B cell (primary cell): ENCODE data around the gene DCLK1. TPM values are rescaled to one million over a fixed set of nuclear protein-coding genes. Genes with fewer than 3 reads are reported as not detected.

ENCODE experiments used
- ATAC-seq: fragments of 200-7000 bp; cut with Tn5 transposase; one replicate; pipeline ENCODE4 v1.10.0; 2021; ENCODE audit warnings: low read depth, mild to moderate bottlenecking, moderate number of reproducible peaks, moderate library complexity
- CTCF ChIA-PET: fragments of 350-600 bp; sonication (Branson Sonifier 250); formaldehyde crosslinking; loops from one replicate; lab custom pipeline; 2021; ENCODE audit warnings: antibody characterized with exemption, inconsistent platforms; lab: Charles Lee
- POLR2A ChIA-PET: fragments of 350-600 bp; sonication (Branson Sonifier 250); formaldehyde crosslinking; loops from one replicate; lab custom pipeline; 2021; ENCODE audit warnings: antibody characterized with exemption; lab: Charles Lee
- DNase-seq: peaks from one replicate; pipeline ENCODE4 v3.0.0; 2013
- H2AFZ ChIP-seq: 2 replicates; pipeline ENCODE4 v1.6.1; 2012; ENCODE audit warnings: mild to moderate bottlenecking, low read depth, low read length; ENCODE audit not compliant: insufficient read depth, poor library complexity, severe bottlenecking
- H3K27ac ChIP-seq, 2 donors: 1 replicate in 1 of 2; 2 replicates in 1 of 2; pipeline ENCODE4 v1.5.1; 2012 to 2013; ENCODE audit warnings: low read length in 2 of 2, mild to moderate bottlenecking in 2 of 2, moderate library complexity in 1 of 2
- H3K27me3 ChIP-seq, 4 experiments: fragments of 200-600 bp in 1 of 4; sonication (generic) in 1 of 4; replicated peaks in 1 of 4; 1 replicate in 2 of 4; 2 replicates in 2 of 4; pipeline versions ENCODE4 v1.6.1 to v1.7.0; 2013 to 2016; ENCODE audit warnings: low read length in 3 of 4, mild to moderate bottlenecking in 2 of 4, mixed read lengths in 1 of 4, moderate library complexity in 1 of 4; ENCODE audit not compliant: insufficient read depth in 4 of 4, control insufficient read depth in 3 of 4; ENCODE audit errors: control extremely low read depth in 1 of 4
- H3K36me3 ChIP-seq, 2 experiments: replicated peaks in 1 of 2; 1 replicate in 1 of 2; 2 replicates in 1 of 2; pipeline versions ENCODE4 v1.6.1 to v1.7.1; 2013; ENCODE audit warnings: low read length in 1 of 2; ENCODE audit not compliant: insufficient read depth in 2 of 2, control insufficient read depth in 1 of 2; ENCODE audit errors: control extremely low read depth in 1 of 2, extremely low read depth in 1 of 2
- H3K4me1 ChIP-seq, 2 donors: fragments of 200-600 bp in 1 of 2; sonication (generic) in 1 of 2; 1 replicate in 1 of 2; 2 replicates in 1 of 2; pipeline versions ENCODE4 v1.5.1 to v1.6.1; 2013 to 2017; ENCODE audit warnings: low read length in 2 of 2; ENCODE audit not compliant: control insufficient read depth in 2 of 2, insufficient read depth in 2 of 2
- H3K4me2 ChIP-seq: replicated peaks from 2 replicates; pipeline ENCODE3; 2012; ENCODE audit warnings: mild to moderate bottlenecking, low read depth, low read length; ENCODE audit not compliant: poor library complexity, severe bottlenecking
- H3K4me3 ChIP-seq, 5 experiments: fragments of 200-600 bp in 1 of 5; sonication (generic) in 1 of 5; 1 replicate in 3 of 5; 2 replicates in 2 of 5; pipeline versions ENCODE4 v1.5.1 to v1.7.0; 2011 to 2016; ENCODE audit warnings: low read length in 4 of 5, mild to moderate bottlenecking in 4 of 5, low read depth in 2 of 5, control low read depth in 1 of 5, moderate library complexity in 1 of 5; ENCODE audit not compliant: insufficient read depth in 1 of 5; ENCODE audit errors: control extremely low read depth in 1 of 5, extremely low read depth in 1 of 5
- H3K79me2 ChIP-seq: fragments of 200-600 bp; sonication (generic); one replicate; pipeline ENCODE4 v1.6.0; 2016; ENCODE audit warnings: low read length; ENCODE audit not compliant: control insufficient read depth, insufficient read depth
- H3K9ac ChIP-seq: fragments of 200-600 bp; sonication (generic); 2 replicates; pipeline ENCODE4 v1.6.1; 2017; ENCODE audit warnings: mild to moderate bottlenecking, low read length, moderate library complexity
- H3K9me3 ChIP-seq, 3 donors: one replicate each; pipeline versions ENCODE4 v1.6.1 to v1.7.1; 2013; ENCODE audit warnings: low read length in 2 of 3; ENCODE audit not compliant: control insufficient read depth in 2 of 3, insufficient read depth in 1 of 3; ENCODE audit errors: control extremely low read depth in 1 of 3
- H4K20me1 ChIP-seq: 2 replicates; pipeline ENCODE4 v1.6.0; 2012; ENCODE audit warnings: mild to moderate bottlenecking, low read length; ENCODE audit not compliant: insufficient read depth, control insufficient read depth, poor library complexity, severe bottlenecking
- H3K27ac Mint-ChIP-seq: one replicate; pipeline ENCODE4 v1.8.0; 2021; ENCODE audit warnings: mixed read lengths
- H3K27me3 Mint-ChIP-seq: one replicate; pipeline ENCODE4 v1.8.0; 2021; ENCODE audit warnings: mixed read lengths
- H3K4me1 Mint-ChIP-seq: one replicate; pipeline ENCODE4 v1.8.0; 2021; ENCODE audit warnings: mixed read lengths
- H3K4me3 Mint-ChIP-seq: one replicate; pipeline ENCODE4 v1.8.0; 2021; ENCODE audit warnings: mixed read lengths
- H3K9me3 Mint-ChIP-seq: one replicate; pipeline ENCODE4 v1.8.0; 2022; ENCODE audit warnings: mixed read lengths; ENCODE audit not compliant: insufficient read depth
- EZH2 ChIP-seq: IDR thresholded peaks from 2 replicates; pipeline ENCODE4 v1.6.1; 2012; ENCODE audit warnings: borderline replicate concordance, low read depth, mild to moderate bottlenecking, moderate library complexity, low read length; ENCODE audit not compliant: insufficient read depth, poor library complexity, severe bottlenecking
- WGBS: methylation state at CpG from one replicate; pipeline ENCODE4 v1.1.5; 2013; ENCODE audit warnings: missing lambda C conversion rate; ENCODE audit not compliant: insufficient coverage; 5-methylcytosine and 5-hydroxymethylcytosine counted together
- intact Hi-C: fragments of 100-400 bp; cut with micrococcal nuclease; formaldehyde crosslinking; loops from one replicate; pipeline ENCODE4 v1.10.0; 2022
- polyA plus RNA-seq: library from polyadenylated mRNA; depleted of rRNA; stranded (reverse); fragments of >200 nt; gene quantifications from 2 replicates; pipeline ENCODE4 v1.2.3, GENCODE V29; 2012
- total RNA-seq, 2 donors: library from RNA; stranded (reverse); fragments of 120-200 nt in 1 of 2; gene quantifications; 1 replicate in 1 of 2; 2 replicates in 1 of 2; pipeline versions ENCODE4 v1.2.3 to v1.2.4, GENCODE V29; 2013 to 2022
- TF ChIP-seq, protein P1 (sequence below): fragments of 200-600 bp; IDR thresholded peaks from one replicate; pipeline ENCODE4 v1.8.0; 2022; ENCODE audit warnings: antibody characterized with exemption, mild to moderate bottlenecking

The DCLK1 gene
- total and polyA plus RNA-seq, 2 donors (not counting 1 experiment from before 2014, with no cell fraction given) = not detected

DNA sequence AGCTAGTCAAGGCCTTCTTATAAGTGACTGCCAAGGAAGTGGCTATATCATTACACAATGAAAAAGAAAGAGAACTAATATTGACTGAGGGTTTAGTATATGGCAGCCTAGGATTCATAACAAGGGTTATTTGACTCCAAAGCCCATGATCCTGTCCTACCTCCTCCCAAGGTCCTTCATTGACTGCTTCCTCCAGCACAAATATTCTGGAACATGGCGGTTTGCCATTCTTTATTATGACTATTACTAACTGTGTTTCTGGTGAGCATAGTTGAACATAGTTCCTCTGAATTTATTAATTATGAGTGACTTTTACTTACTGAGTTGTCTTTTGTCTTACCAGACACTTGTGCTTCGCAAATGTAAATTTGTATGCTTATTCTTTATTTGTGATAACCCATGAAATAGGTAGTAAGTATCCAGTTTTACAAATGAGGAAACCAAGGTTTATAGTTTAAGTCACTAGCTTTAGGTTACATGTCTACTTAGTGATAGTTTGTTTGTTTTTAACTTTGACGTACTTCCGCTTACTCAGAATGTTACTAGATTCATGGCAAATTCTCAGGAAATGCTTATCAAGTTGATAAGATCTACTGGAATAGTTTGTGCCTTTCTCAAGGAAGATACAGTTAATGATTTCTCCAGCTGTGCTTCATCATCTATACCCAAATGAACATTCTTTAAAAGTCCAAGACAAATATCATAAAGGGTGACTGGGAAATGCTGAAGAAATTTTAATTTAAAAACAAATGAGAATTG is 15.5 kb upstream of the DCLK1 start:
- no peak overlapping the region for H3K4me3 ChIP-seq
- no CpG with 5 or more reads among the region's 4 CpGs for WGBS
- no peak for DNase-seq
- no peak overlapping the region for H3K4me2 ChIP-seq
- ChIA-PET POLR2A (no interaction called here), CTCF (no interaction called here)
- Mint-ChIP-seq H3K4me3 (no peak overlapping the region), H3K27ac (no peak overlapping the region), H3K27me3 (no peaks in the 10 kb centered on the region), H3K4me1 (no peaks in the 10 kb centered on the region), H3K9me3 (no peaks in the 10 kb centered on the region)
- no peak overlapping the region for H3K9ac ChIP-seq
- H3K4me1 ChIP-seq = no peaks in the 10 kb centered on the region
- no peaks in the 10 kb centered on the region for H3K36me3 ChIP-seq
- no peaks in the 10 kb centered on the region for H3K9me3 ChIP-seq
- H4K20me1 ChIP-seq = no peaks in the 10 kb centered on the region
- no peaks in the 10 kb centered on the region for H3K27me3 ChIP-seq
- TF ChIP-seq EZH2 = no peak
- TF ChIP-seq, protein P1, sequence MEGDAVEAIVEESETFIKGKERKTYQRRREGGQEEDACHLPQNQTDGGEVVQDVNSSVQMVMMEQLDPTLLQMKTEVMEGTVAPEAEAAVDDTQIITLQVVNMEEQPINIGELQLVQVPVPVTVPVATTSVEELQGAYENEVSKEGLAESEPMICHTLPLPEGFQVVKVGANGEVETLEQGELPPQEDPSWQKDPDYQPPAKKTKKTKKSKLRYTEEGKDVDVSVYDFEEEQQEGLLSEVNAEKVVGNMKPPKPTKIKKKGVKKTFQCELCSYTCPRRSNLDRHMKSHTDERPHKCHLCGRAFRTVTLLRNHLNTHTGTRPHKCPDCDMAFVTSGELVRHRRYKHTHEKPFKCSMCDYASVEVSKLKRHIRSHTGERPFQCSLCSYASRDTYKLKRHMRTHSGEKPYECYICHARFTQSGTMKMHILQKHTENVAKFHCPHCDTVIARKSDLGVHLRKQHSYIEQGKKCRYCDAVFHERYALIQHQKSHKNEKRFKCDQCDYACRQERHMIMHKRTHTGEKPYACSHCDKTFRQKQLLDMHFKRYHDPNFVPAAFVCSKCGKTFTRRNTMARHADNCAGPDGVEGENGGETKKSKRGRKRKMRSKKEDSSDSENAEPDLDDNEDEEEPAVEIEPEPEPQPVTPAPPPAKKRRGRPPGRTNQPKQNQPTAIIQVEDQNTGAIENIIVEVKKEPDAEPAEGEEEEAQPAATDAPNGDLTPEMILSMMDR = no peak
- H2AFZ ChIP-seq = no peak overlapping the region
- H3K27ac ChIP-seq = no peak overlapping the region
- H3K79me2 ChIP-seq = no peaks in the 10 kb centered on the region
- intact Hi-C loops = no loop called here
- no peak for ATAC-seq

DNA sequence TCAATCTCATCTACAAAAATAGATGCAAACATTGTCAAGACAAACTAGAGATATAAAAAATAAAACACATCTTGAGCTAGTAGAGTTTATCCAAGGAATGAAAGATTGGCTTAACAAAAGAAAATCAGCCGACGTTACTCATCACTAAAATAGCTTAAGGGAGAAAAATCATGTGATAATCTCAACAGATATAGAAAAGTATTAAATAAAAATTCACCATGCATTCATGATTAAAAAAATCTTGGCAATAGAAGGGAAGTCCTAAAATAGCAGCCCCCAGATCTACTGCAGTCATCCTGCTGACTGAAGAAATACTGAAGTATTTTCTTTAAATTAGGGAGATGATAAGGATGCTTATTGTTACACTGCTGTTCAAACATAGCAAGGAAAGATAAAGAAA is 12.6 kb upstream of the DCLK1 start:
- no peak for ATAC-seq
- H3K27ac ChIP-seq = no peak overlapping the region
- Mint-ChIP-seq H3K4me3 (no peak overlapping the region), H3K9me3 (no peaks in the 10 kb centered on the region), H3K27ac (no peak overlapping the region), H3K4me1 (no peaks in the 10 kb centered on the region), H3K27me3 (no peaks in the 10 kb centered on the region)
- no peak for DNase-seq
- no peaks in the 10 kb centered on the region for H3K79me2 ChIP-seq
- no peak overlapping the region for H3K4me2 ChIP-seq
- no peaks in the 10 kb centered on the region for H3K27me3 ChIP-seq
- no peak for TF ChIP-seq EZH2
- TF ChIP-seq, protein P1 = no peak
- WGBS = no CpG with 5 or more reads among the region's 2 CpGs
- H2AFZ ChIP-seq = no peak overlapping the region
- no peaks in the 10 kb centered on the region for H3K9me3 ChIP-seq
- no peaks in the 10 kb centered on the region for H4K20me1 ChIP-seq
- intact Hi-C loops = no loop called here
- H3K4me1 ChIP-seq = no peaks in the 10 kb centered on the region
- ChIA-PET CTCF (no interaction called here), POLR2A (no interaction called here)
- no peaks in the 10 kb centered on the region for H3K36me3 ChIP-seq
- H3K9ac ChIP-seq = no peak overlapping the region
- no peak overlapping the region for H3K4me3 ChIP-seq
